Upper lobe of left lung (tissue), 6 donors: Measurements from ENCODE around the gene FIP1L1. TPM values are rescaled to one million over a fixed set of nuclear protein-coding genes. Genes with fewer than 3 reads are reported as not detected.

Experiments
- ATAC-seq, 2 donors: fragments of 200-7000 bp; cut with Tn5 transposase; one replicate each; pipeline ENCODE4 v1.9.1; 2022; ENCODE audit warnings: mild to moderate bottlenecking in 2 of 2, moderate library complexity in 2 of 2; ENCODE audit not compliant: low FRiP score in 2 of 2
- DNase-seq, 2 donors: peaks; one replicate each; pipeline ENCODE4 v3.0.0-alpha.2; 2019 to 2020
- H3K27ac ChIP-seq, 4 donors: fragments of 200-600 bp; sonication (generic); one replicate each; pipeline ENCODE4 v1.5.1; 2016 to 2019
- H3K27me3 ChIP-seq, 4 donors: fragments of 200-600 bp; sonication (generic); one replicate each; pipeline ENCODE4 v1.5.1; 2017 to 2019
- H3K36me3 ChIP-seq, 4 donors: fragments of 200-600 bp; sonication (generic); one replicate each; pipeline ENCODE4 v1.5.1; 2016 to 2019
- H3K4me1 ChIP-seq, 4 donors: fragments of 200-600 bp; sonication (generic); one replicate each; pipeline ENCODE4 v1.5.1; 2018 to 2019
- H3K4me3 ChIP-seq, 4 donors: fragments of 200-600 bp; sonication (generic); one replicate each; pipeline ENCODE4 v1.5.1; 2017 to 2019; ENCODE audit warnings: mild to moderate bottlenecking in 2 of 4, moderate library complexity in 1 of 4
- H3K9me3 ChIP-seq, 4 donors: fragments of 200-600 bp; sonication (generic); one replicate each; pipeline ENCODE4 v1.5.1; 2018 to 2019
- CTCF ChIP-seq, 6 experiments: fragments of 450-650 bp in 4 of 6; fragments of 200-600 bp in 2 of 6; sonication (generic) in 2 of 6; IDR thresholded peaks; one replicate each; pipeline ENCODE4 v1.5.1; 2016 to 2019; ENCODE audit warnings: antibody characterized with exemption in 6 of 6
- EP300 ChIP-seq, 4 donors: sonication (generic); formaldehyde crosslinking; IDR thresholded peaks; one replicate each; pipeline ENCODE4 v1.5.1; 2017; ENCODE audit warnings: antibody characterized with exemption in 4 of 4, control low read depth in 2 of 4
- POLR2A ChIP-seq, 4 donors: fragments of 450-650 bp; IDR thresholded peaks; one replicate each; pipeline ENCODE4 v1.5.1; 2016 to 2017; ENCODE audit warnings: antibody characterized with exemption in 4 of 4, mild to moderate bottlenecking in 2 of 4
- POLR2AphosphoS5 ChIP-seq, 2 donors: sonication (generic); formaldehyde crosslinking; IDR thresholded peaks; one replicate each; pipeline ENCODE4 v1.5.1; 2017; ENCODE audit warnings: antibody characterized with exemption in 2 of 2
- WGBS, 2 donors: methylation state at CpG; one replicate each; pipeline ENCODE4 v1.1.5; 2017 to 2018; 5-methylcytosine and 5-hydroxymethylcytosine counted together
- total RNA-seq, 6 donors: library from RNA; depleted of rRNA in 4 of 6; stranded (reverse); fragments of >200 nt in 4 of 6; gene quantifications; one replicate each; pipeline versions ENCODE4 v1.1.0 to v1.2.1, GENCODE V29; 2016 to 2021
- donor health status: DM: no; HTN: no; CAD: no; lungs with moderate emphysema.
- donor health status: DM: no; HTN: yes; CAD: no; lungs with severe emphysema.

The FIP1L1 gene
- total RNA-seq, 6 donors from 2014 or later: 30.0 to 67.9 (median 39.7) TPM

GRCh38 chr4:53507671-53508286 lies 130.3 kb downstream of the FIP1L1 start:
- Histone ChIP-seq H3K9me3 (no peaks in the 10 kb centered on the region), H3K27me3 (no peaks in the 10 kb centered on the region), H3K4me3 (no peak overlapping the region), H3K27ac (no peak overlapping the region), H3K4me1 (no peaks in the 10 kb centered on the region), H3K36me3 (no peaks in the 10 kb centered on the region)
- peak in 1 of 2 donors; percentile 94 for ATAC-seq
- TF ChIP-seq POLR2A (IDR thresholded peaks at IDR 0.05) (no peak), EP300 (IDR thresholded peaks at IDR 0.05) (no peak), POLR2AphosphoS5 (IDR thresholded peaks at IDR 0.05) (no peak), CTCF (IDR thresholded peaks at IDR 0.05) (no peak)
- WGBS, 2 donors: 87 to 88% methylated on average over 14 to 17 of the region's 17 CpGs
- peak in 1 of 2 donors; percentile 34 for DNase-seq

GRCh38 chr4:53508446-53508845 lies 131.0 kb downstream of the FIP1L1 start:
- Histone ChIP-seq H3K36me3 (no peaks in the 10 kb centered on the region), H3K27ac (no peak overlapping the region), H3K4me1 (no peaks in the 10 kb centered on the region), H3K4me3 (no peak overlapping the region), H3K27me3 (no peaks in the 10 kb centered on the region), H3K9me3 (no peaks in the 10 kb centered on the region)
- TF ChIP-seq EP300 (IDR thresholded peaks at IDR 0.05): no peak
- TF ChIP-seq CTCF (IDR thresholded peaks at IDR 0.05): no peak
- no peak for TF ChIP-seq POLR2AphosphoS5 (IDR thresholded peaks at IDR 0.05)
- no peak for TF ChIP-seq POLR2A (IDR thresholded peaks at IDR 0.05)
- ATAC-seq (no peak), DNase-seq (no peak)
- WGBS, 2 donors: 33 to 62% methylated on average over 1 of the region's 1 CpG

DNA sequence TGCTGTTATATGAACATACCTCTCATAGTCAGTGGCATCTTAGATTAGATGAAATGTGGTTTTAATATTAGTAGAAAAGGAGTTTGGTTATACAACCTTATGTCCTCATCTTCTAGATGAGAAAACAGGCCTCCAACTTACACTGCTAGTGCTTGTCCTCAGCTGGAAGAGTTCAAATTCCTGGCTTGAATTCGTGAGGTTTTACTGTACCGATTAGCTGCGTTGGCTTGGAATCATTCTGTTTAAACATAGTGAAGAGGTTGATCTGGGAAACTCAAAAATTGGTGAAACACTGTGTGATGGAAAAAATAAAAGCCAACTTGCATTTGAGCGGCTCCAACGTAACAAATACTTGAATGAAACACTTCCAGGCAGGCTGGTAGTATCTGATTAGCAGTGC lies 132.9 kb downstream of the FIP1L1 start:
- no peak for TF ChIP-seq CTCF (IDR thresholded peaks at IDR 0.05)
- no peak for TF ChIP-seq POLR2AphosphoS5 (IDR thresholded peaks at IDR 0.05)
- TF ChIP-seq EP300 (IDR thresholded peaks at IDR 0.05): no peak
- no peak for TF ChIP-seq POLR2A (IDR thresholded peaks at IDR 0.05)
- H3K4me1 ChIP-seq: no peaks in the 10 kb centered on the region
- no peak overlapping the region for H3K4me3 ChIP-seq
- WGBS, 2 donors: 32 to 33% methylated on average over 4 of the region's 5 CpGs
- H3K9me3 ChIP-seq: no peaks in the 10 kb centered on the region
- H3K36me3 ChIP-seq: no peaks in the 10 kb centered on the region
- no peak overlapping the region for H3K27ac ChIP-seq
- ATAC-seq: no peak
- H3K27me3 ChIP-seq: no peaks in the 10 kb centered on the region
- no peak for DNase-seq

Other genes with a start within 250 kb of the FIP1L1 start
- 10 to 100 TPM; 15.2 to 33.5 (median 20.0) TPM for gene SCFD2, start 11.6 kb upstream of the FIP1L1 start, total RNA-seq
- gene LNX1, start 213.8 kb downstream of the FIP1L1 start, total RNA-seq: 1 to 10 TPM; 2.7 to 7.3 (median 4.3) TPM